GM19035 (cell line): Measurements from ENCODE around the gene GLIPR1L2.
A peak's percentile ranks its signal among the peaks of the same experiment; 100 is the strongest.
"Not testable (repeated sequence)": the region's sequence is repeated elsewhere in the genome, so short reads cannot be mapped to it uniquely, and the experiment has no call there.

Experiments
- ATAC-seq: cut with Tn5 transposase; IDR thresholded peaks from one replicate; pipeline ENCODE4 v1.9.1; 2021; ENCODE audit not compliant: unreplicated experiment

GLIPR1L2 gene

DNA sequence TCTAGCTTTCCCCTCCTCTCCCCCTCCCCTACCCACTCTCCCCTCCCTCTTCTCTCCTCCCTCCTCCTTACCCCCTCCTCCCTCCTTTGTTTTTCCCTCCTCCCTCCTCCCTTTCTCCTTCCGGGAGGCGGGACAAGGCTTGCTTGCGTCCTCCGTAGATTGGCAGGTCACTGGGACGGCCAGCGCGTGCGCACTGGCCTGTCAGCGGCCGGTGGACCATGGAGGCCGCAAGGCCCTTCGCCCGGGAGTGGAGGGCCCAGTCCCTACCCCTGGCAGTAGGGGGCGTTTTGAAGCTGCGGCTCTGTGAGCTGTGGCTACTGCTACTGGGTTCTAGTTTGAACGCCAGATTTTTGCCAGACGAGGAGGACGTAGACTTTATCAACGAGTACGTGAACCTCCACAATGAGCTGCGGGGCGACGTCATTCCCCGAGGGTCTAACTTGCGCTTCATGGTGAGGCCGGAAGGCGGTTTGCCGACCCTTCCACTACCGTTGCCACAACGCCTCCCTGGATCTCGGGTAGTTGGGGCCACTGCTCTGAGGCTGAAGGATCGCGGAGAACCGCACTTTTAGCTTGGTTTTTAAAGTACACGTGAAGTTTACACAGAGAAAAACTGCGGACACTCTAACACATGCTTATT lies at the start of gene GLIPR1L2:
Gene GLIPR1L2 (plus strand): TSS at position 191 of the 640 bp plus-strand sequence. CDS start 28 bp downstream, at position 219.
- ATAC-seq, result peak; percentile 98

GRCh38 chr12:75341873-75342272 lies 49.0 kb upstream of the GLIPR1L2 start:
- no peak for ATAC-seq

- ATAC-seq, result no peak
These were observed 45.4 kb upstream of the GLIPR1L2 start for GRCh38 chr12:75345531-75345930.

GRCh38 chr12:75346215-75346614 lies 44.7 kb upstream of the GLIPR1L2 start:
- ATAC-seq, result not testable (repeated sequence)

DNA sequence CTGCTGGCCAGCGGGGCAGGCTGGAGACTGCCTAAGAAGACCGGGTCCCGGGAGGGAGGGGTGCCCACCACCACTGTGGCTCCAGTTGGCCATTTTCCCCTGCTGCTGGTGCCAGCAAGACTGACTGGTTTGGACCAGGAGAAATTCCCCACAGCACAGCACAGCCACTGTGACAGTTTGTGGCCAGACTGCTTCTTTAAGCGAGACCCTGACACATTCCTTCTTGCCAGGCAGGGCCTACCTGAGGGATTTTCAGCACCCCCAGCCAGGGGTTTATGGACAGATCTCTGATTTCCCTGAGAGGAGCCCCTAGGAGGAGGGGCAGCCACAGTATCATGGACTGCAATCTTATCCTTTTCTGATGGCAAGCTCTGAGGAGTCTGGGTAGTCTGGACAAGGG lies 40.9 kb upstream of the GLIPR1L2 start:
- no peak for ATAC-seq

- ATAC-seq, result no peak
These were observed 40.5 kb upstream of the GLIPR1L2 start for GRCh38 chr12:75350413-75350812.

DNA sequence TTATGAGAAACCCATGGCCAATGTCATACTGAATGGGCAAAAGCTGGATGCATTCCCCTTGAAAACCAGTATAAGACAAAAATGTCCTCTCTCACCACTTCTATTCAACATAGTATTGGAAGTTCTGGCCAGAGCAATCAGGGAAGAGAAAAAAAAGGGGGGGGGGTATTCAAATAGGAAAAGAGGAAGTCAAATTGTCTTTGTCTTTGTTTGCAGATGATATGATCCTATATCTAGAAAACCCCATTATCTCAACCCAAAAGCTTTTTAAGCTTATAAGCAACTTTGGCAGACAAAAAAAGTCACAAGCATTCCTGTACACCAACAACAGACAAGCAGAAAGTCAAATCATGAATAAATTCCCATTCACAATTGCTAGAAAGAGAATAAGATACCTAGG lies 36.9 kb upstream of the GLIPR1L2 start:
- ATAC-seq, result no peak

DNA sequence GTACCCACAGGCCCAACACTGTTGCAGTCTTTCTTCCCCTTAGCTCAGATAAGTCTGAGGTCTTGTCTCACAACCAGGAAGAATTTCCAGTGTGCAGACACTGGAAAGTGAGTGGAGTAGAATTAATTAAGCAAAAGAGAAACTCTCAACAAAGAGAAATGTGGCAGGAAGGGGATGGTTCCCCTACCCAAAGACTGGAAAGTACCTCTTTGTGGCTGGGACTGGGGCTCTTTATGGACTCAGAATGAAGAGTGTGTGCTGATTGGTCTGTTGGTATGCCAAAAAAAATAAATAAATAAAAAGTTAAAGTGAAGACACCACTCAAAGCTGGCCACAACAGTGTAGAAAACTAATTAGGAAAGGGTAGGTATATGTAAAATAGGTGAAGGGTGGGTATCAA lies 30.0 kb upstream of the GLIPR1L2 start:
- no peak for ATAC-seq

DNA sequence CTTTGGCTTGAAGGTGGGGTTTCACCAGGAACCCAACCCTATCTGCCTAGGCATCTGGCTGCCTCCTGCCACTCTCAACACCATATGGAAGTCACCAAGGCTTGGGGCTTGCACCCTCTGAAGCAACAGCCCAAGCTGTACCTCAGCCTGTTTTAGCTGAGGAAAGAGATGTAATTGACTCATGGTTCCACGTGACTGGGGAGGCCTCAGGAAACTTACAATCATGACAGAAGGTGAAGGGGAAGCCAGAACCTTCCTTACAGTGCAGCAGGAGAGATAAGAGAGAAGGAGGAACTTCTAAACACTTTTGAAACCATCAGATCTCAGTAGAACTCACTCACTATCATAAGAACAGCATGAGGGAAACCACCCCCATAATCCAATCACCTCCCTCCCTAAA lies 29.5 kb upstream of the GLIPR1L2 start:
- no peak for ATAC-seq

GRCh38 chr12:75364919-75365318 lies 26.0 kb upstream of the GLIPR1L2 start:
- ATAC-seq, result no peak

DNA sequence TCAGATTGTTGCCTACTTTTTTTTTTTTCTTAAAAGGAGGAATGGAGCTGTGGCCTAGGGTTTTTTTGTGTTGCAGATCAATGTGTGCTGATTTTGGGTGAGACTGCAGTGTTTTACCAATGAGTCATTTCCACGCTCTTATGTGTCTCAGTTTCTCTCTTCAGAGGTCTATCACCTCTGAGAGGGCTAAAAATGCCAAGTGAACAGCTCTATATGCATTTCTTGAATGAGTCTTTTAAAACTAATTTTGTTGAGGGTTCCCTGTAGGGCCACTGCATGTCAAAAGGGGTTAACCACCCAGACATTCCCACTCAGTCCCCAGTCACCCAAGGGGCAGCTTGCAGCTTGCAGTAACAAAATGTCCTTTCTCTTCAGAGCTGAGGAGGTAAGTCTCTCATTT lies 24.3 kb upstream of the GLIPR1L2 start:
- peak; percentile 69 for ATAC-seq

GRCh38 chr12:75374971-75375370 lies 15.9 kb upstream of the GLIPR1L2 start:
- no peak for ATAC-seq

GRCh38 chr12:75378354-75378753 lies 12.5 kb upstream of the GLIPR1L2 start:
- ATAC-seq, result no peak

GRCh38 chr12:75389061-75389460 lies 1.8 kb upstream of the GLIPR1L2 start:
- ATAC-seq, result no peak

DNA sequence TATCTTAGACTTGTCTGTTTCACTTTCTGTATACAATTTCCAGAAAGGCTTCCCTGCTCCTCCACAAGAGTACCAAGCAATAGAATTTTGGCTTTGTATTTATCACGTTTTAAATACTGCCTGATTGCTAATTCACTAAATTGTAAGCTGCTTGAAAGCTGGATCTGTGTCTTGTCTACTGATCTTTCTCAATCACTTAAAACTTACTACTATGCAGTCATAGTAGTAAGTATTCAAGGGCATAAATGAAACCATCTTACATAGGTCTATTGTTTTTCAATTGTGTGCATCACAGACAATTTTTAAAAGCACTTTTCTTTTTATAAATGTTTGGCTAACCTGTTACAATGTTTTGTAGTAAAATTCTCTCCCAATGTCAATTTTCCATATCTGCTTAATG lies 1.2 kb upstream of the GLIPR1L2 start:
- ATAC-seq, result no peak

DNA sequence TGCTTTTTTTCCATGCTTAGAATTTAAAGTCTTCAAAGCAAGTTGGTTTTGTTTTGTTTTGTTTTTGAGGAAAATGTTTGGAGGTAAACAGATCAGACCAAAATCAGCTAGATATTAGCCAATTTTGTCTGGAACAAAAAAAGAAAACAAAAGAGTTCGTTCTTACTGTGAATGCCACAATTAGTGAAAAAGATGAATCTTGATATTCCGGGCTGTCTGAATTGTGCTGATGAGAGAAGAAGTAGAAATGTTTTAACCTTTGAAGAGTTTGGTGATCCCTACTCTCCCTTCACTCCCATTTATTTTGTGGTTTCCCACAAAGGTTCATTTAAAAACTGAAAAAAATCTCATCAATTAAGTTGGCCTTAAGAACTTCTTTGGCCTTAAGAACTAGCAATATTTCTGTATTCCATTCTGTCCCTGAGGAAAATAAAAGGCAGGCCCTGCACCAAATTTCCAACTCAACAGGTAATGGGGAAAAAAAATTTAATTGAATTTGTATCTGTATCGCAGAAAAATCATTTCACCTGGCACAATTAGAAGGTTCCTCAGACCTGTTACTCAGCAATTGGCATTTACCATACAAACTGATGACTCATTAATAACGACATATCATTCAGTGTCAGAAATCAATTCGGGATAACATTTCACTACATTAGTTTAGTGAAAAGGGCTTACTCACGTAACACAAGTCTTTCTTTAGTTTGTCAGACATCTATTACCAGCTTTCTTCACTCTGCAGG lies 562 bp upstream of the GLIPR1L2 start:
- no peak for ATAC-seq

DNA sequence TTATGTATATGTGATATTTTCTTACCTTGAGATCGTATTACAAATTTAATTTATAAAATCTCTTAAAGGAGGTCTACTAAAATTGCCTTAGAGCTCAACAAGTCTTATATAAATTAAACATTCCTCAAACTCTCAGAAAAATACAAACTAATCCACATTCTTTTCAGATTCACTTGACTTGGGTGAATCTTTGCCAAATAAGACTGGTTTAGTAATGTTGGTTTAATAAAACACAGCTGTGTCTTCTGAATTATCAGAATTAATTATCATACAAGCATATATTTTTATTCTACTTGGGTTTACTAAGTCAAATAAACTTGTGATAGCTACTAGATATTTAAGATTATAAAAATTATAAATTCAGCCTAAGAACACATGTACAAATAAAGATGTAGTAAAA lies 13.3 kb downstream of the GLIPR1L2 start:
- ATAC-seq, result no peak

DNA sequence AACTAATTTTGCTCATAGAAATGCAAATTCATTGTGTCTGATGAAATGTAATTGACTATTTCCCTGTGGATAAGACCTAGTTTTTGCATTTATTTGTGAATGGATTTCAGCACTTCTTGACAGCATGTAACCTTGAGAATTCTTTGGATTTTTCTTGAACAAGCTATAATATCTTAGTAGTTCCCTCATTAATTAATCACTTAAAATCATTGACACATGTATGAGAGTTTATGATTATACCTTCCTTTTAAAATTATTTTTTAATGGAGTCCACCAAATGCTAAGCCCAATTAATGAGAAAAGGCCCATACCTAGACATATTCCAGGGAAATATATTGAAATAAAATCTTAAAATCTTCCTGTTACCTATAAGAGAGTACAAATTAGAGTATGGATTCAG lies 16.8 kb downstream of the GLIPR1L2 start:
- ATAC-seq, result no peak

DNA sequence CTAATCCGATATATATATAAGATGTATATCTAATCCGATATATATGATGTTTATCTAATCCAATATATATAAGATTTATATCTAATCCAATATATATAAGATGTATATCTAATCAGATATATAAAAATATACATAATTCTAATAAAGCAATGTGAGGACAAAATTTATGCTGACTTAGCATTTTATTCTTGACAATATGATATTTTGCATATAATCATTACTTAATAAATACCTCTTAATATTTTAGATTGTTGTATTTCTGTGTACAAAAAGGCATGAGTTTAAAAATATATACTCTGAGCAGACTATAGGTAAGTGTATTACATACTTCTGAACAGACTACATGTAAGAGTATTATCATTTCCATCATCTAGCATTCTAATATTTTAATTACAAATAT lies 18.9 kb downstream of the GLIPR1L2 start:
- ATAC-seq, result no peak

GRCh38 chr12:75414671-75415070 lies 23.8 kb downstream of the GLIPR1L2 start:
- ATAC-seq, result no peak

DNA sequence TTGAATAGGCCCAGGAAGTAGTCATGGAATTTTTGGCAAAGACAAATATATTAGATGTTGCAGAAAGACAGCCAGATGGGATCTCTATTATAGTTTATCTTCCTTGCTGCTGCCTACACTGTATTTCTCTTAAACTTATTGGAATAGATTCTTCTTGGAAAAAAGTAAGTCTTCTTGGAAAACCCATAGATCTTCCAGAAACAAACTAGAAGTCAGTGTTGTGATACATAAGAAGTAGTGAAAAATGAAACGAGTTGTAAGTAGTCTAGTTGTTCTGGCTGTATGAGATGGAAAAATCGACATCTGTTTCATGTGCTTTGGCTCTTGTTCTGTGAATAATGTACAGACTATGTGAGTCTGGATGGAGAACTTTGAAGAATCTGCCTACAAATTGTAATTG lies 29.0 kb downstream of the GLIPR1L2 start:
- no peak for ATAC-seq

DNA sequence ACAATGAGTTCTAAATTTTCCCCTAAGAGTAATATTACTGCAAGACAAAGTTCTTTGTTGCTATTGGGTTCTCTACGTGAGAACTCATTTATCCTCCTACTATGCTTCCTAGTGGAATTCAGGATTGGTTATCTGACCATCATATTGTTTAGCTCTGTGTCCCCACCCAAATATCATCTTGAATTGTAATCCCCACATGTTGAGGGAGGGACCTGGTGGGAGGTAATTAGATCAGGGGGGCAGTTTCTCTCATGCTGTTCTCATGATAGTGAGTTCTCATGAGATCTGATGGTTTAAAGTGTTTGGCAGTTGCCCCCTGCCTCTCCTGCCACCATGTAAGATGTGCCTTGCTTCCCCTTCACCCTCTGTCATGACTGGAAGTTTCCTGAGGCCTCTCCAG lies 36.6 kb downstream of the GLIPR1L2 start:
- ATAC-seq, result no peak

DNA sequence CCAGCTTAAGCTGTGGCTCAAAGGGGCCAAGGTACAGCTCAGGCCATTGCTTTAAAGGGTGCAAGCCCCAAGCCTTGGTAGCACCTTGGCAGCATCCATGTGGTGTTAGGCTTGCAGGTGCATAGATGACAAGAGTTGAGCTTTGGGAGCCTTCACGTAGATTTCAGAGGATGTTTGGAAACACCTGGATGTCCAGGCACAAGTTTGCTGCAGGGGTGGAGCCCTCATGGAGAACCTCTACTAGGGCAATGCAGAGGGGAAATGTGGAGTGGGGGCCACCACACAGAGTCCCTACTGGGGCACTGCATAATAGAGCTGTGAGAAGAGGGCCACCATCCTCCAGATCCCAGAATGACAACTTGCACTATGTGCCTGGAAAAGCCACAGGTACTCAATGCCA lies 37.9 kb downstream of the GLIPR1L2 start:
- ATAC-seq, result no peak
